Measurements from ENCODE around the gene ROCK2. TPM values are rescaled to one million over a fixed set of nuclear protein-coding genes. Genes with fewer than 3 reads are reported as not detected.

Gene ROCK2
- total RNA-seq, 1 experiment from 2014 or later = 25.9 TPM

- Mint-ChIP-seq H3K4me3 (no peak overlapping the region), H3K27me3 (ENCODE audit: low read depth) (no peaks in the 10 kb centered on the region), H3K4me1 (peaks cover 8% of the 10 kb centered on the region), H3K36me3 (peaks cover 5% of the 10 kb centered on the region), H3K27ac (0 out of 2 replicates have a peak overlapping the region, but pooled peaks have one; percentile 46), H3K9me3 (peaks cover 4% of the 10 kb centered on the region; the same call in 1 of the 2 replicates)
- ChIA-PET CTCF (interaction anchor here (0.6 kb wide), 1 partner anchor 99 kb away, joined by 3 read pairs; no protein-coding TSS in a partner anchor), POLR2A (no interaction called here)
- ATAC-seq (no peak), DNase-seq (ENCODE audit: low spot score) (no peak)
- TF ChIP-seq NFATC4 (CRISPR knock-in tag; IDR thresholded peaks at IDR 0.05) (no peak), IRF2 (CRISPR knock-in tag; IDR thresholded peaks at IDR 0.05; ENCODE audit: borderline replicate concordance, low read depth) (no peak), KAT7 (CRISPR knock-in tag; IDR thresholded peaks at IDR 0.05; ENCODE audit: borderline replicate concordance) (no peak), E2F4 (CRISPR knock-in tag; IDR thresholded peaks at IDR 0.05; ENCODE audit: borderline replicate concordance, low read depth) (no peak), ZNF121 (CRISPR knock-in tag; IDR thresholded peaks at IDR 0.05) (no peak), FOXP4 (CRISPR knock-in tag; IDR thresholded peaks at IDR 0.05) (no peak), GRHL2 (CRISPR knock-in tag; IDR thresholded peaks at IDR 0.05; ENCODE audit: insufficient replicate concordance, severe bottlenecking) (no peak), ATF2 (CRISPR knock-in tag; IDR thresholded peaks at IDR 0.05; ENCODE audit: borderline replicate concordance, low read depth) (no peak), TP53 (CRISPR knock-in tag; IDR thresholded peaks at IDR 0.05) (no peak), ZMAT4 (CRISPR knock-in tag; IDR thresholded peaks at IDR 0.05) (no peak), ZNF396 (CRISPR knock-in tag; IDR thresholded peaks at IDR 0.05; ENCODE audit: borderline replicate concordance) (no peak), TEAD1 (CRISPR knock-in tag; IDR thresholded peaks at IDR 0.05) (no peak)
These were observed 68.5 kb downstream of the ROCK2 start for GRCh38 chr2:11275910-11276309.

GRCh38 chr2:11270891-11271290 lies 73.5 kb downstream of the ROCK2 start:
- ChIA-PET CTCF (no interaction called here), POLR2A (no interaction called here)
- H3K27ac Mint-ChIP-seq = 0 out of 2 replicates have a peak overlapping the region, but pooled peaks have one; percentile 7
- DNase-seq (ENCODE audit: low spot score) = no peak
- H3K9me3 Mint-ChIP-seq = no peaks in the 10 kb centered on the region
- H3K4me1 Mint-ChIP-seq = peaks cover 7% of the 10 kb centered on the region
- no peak for ATAC-seq
- no peaks in the 10 kb centered on the region for H3K27me3 Mint-ChIP-seq (ENCODE audit: low read depth)
- H3K4me3 Mint-ChIP-seq = no peak overlapping the region
- H3K36me3 Mint-ChIP-seq = peaks cover 6% of the 10 kb centered on the region; the same call in 1 of the 2 replicates
- TF ChIP-seq NFYB (CRISPR knock-in tag; conservative IDR thresholded peaks at IDR 0.05; ENCODE audit: low read depth) = no peak
- no peak for TF ChIP-seq ZBTB21 (CRISPR knock-in tag; IDR thresholded peaks at IDR 0.05; ENCODE audit: borderline replicate concordance)
- no peak for TF ChIP-seq PREB (CRISPR knock-in tag; IDR thresholded peaks at IDR 0.05; ENCODE audit: borderline replicate concordance)
- no peak for TF ChIP-seq CREM (CRISPR knock-in tag; IDR thresholded peaks at IDR 0.05)
- TF ChIP-seq MXD4 (CRISPR knock-in tag; IDR thresholded peaks at IDR 0.05; ENCODE audit: borderline replicate concordance) = no peak
- no peak for TF ChIP-seq TEAD4 (CRISPR knock-in tag; IDR thresholded peaks at IDR 0.05)
- no peak for TF ChIP-seq HMGXB4 (CRISPR knock-in tag; IDR thresholded peaks at IDR 0.05)
- no peak for TF ChIP-seq ZSCAN18 (CRISPR knock-in tag; IDR thresholded peaks at IDR 0.05)
- TF ChIP-seq MYBL2 (CRISPR knock-in tag; IDR thresholded peaks at IDR 0.05) = no peak
- TF ChIP-seq RELA (CRISPR knock-in tag; IDR thresholded peaks at IDR 0.05; ENCODE audit: borderline replicate concordance) = no peak
- TF ChIP-seq ZNF219 (CRISPR knock-in tag; IDR thresholded peaks at IDR 0.05; ENCODE audit: borderline replicate concordance) = no peak
- no peak for TF ChIP-seq NR2C2 (CRISPR knock-in tag; IDR thresholded peaks at IDR 0.05)
- TF ChIP-seq FOXP4 (CRISPR knock-in tag; IDR thresholded peaks at IDR 0.05) = no peak

Data from WTC11 (cell line).